Activated naive CD4-positive, alpha-beta T cell treated with anti-CD3 and anti-CD28 coated beads for 36 hours (primary cell): ENCODE results near the gene EXD3. TPM values are rescaled to one million over a fixed set of nuclear protein-coding genes. Genes with fewer than 3 reads are reported as not detected.
"Not testable (repeated sequence)": the region's sequence is repeated elsewhere in the genome, so short reads cannot be mapped to it uniquely, and the experiment has no call there.

Source experiments
- CTCF ChIA-PET: fragments of 350-600 bp; sonication (Branson Sonifier 250); formaldehyde crosslinking; loops from one replicate; lab custom pipeline; 2021; ENCODE audit warnings: antibody characterized with exemption; lab: Charles Lee
- DNase-seq: peaks from one replicate; pipeline ENCODE4 v3.0.0-alpha.2; 2020
- H3K27ac Mint-ChIP-seq: one replicate; pipeline ENCODE4 v1.8.0; 2021; ENCODE audit warnings: mild to moderate bottlenecking, mixed read lengths
- H3K27me3 Mint-ChIP-seq: one replicate; pipeline ENCODE4 v1.8.0; 2021; ENCODE audit warnings: low read depth, mixed read lengths
- H3K36me3 Mint-ChIP-seq: one replicate; pipeline ENCODE4 v1.8.0; 2021; ENCODE audit warnings: low read depth, mixed read lengths
- H3K4me1 Mint-ChIP-seq: one replicate; pipeline ENCODE4 v1.8.0; 2021; ENCODE audit warnings: low read depth, mixed read lengths
- H3K4me3 Mint-ChIP-seq: one replicate; pipeline ENCODE4 v1.8.0; 2021; ENCODE audit warnings: mild to moderate bottlenecking, moderate library complexity, mixed read lengths
- H3K9me3 Mint-ChIP-seq: one replicate; pipeline ENCODE4 v1.8.0; 2021; ENCODE audit warnings: mixed read lengths
- intact Hi-C: fragments of 100-400 bp; cut with micrococcal nuclease; formaldehyde crosslinking; loops from one replicate; pipeline ENCODE4 v1.15.1; 2023
- total RNA-seq, 2 experiments: library from RNA; stranded (reverse); gene quantifications; one replicate each; pipeline ENCODE4 v1.2.3, GENCODE V29; 2021

Gene EXD3
- total RNA-seq, 2 experiments from 2014 or later: 11.2 to 12.7 TPM

DNA sequence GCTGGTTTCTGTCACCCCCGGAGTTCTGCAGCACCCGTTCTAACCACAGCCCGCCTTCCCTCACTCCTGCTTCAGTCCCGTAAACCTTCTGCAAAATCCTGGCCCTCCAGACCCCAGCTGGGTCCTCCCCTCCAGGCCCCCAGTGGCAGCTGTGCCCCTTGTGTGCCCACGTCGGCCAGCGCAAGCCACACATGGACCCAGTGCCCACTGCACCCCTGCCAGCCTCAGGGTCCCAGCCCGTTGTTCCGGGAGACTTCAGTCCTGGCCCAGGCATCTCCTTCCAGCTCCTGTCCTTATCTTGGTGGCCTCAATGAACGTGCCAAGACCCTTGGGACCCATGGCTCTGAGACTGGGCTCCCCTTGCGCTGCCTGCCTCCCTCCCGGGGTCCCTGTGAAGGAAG lies 43.2 kb downstream of the EXD3 start:
- H3K36me3 Mint-ChIP-seq: no peaks in the 10 kb centered on the region
- no peaks in the 10 kb centered on the region for H3K4me1 Mint-ChIP-seq
- H3K4me3 Mint-ChIP-seq: no peak overlapping the region
- H3K9me3 Mint-ChIP-seq: no peaks in the 10 kb centered on the region
- DNase-seq: no peak
- H3K27me3 Mint-ChIP-seq: no peaks in the 10 kb centered on the region
- CTCF ChIA-PET: no interaction called here
- H3K27ac Mint-ChIP-seq: no peak overlapping the region
- intact Hi-C loops: no loop called here

- H3K27ac Mint-ChIP-seq, H3K36me3 Mint-ChIP-seq, DNase-seq, H3K4me1 Mint-ChIP-seq, intact Hi-C loops, CTCF ChIA-PET, H3K27me3 Mint-ChIP-seq, H3K9me3 Mint-ChIP-seq, H3K4me3 Mint-ChIP-seq: not testable (repeated sequence)
Measured at GRCh38 chr9:137378688-137379410, 44.1 kb downstream of the EXD3 start.

DNA sequence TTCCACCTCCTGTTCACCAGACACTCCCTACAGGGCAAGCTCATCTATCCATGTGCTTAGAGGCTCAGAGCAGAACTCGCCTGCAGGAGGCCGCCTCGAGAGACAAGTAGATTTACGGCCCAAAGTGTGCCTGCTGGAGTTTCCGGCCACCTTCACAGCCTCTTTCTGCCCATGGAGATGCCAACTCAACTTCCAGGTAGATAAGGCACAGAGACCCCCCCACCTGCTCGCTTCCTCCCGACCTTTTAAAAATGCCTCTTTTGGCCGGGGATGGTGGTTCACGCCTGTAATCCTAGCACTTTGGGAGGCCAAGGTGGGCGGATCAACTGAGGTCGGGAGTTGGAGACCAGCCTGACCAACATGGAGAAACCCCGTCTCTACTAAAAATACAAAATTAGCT lies 46.6 kb downstream of the EXD3 start:
- Mint-ChIP-seq H3K27ac (no peak overlapping the region), H3K9me3 (no peaks in the 10 kb centered on the region), H3K36me3 (no peaks in the 10 kb centered on the region), H3K27me3 (no peaks in the 10 kb centered on the region), H3K4me3 (no peak overlapping the region), H3K4me1 (no peaks in the 10 kb centered on the region)
- DNase-seq: no peak
- CTCF ChIA-PET: interaction anchor here (1.9 kb wide), 1 partner anchor 74 kb away, joined by 6 read pairs; the partner anchor contains the start of gene NRARP
- intact Hi-C loops: no loop called here

DNA sequence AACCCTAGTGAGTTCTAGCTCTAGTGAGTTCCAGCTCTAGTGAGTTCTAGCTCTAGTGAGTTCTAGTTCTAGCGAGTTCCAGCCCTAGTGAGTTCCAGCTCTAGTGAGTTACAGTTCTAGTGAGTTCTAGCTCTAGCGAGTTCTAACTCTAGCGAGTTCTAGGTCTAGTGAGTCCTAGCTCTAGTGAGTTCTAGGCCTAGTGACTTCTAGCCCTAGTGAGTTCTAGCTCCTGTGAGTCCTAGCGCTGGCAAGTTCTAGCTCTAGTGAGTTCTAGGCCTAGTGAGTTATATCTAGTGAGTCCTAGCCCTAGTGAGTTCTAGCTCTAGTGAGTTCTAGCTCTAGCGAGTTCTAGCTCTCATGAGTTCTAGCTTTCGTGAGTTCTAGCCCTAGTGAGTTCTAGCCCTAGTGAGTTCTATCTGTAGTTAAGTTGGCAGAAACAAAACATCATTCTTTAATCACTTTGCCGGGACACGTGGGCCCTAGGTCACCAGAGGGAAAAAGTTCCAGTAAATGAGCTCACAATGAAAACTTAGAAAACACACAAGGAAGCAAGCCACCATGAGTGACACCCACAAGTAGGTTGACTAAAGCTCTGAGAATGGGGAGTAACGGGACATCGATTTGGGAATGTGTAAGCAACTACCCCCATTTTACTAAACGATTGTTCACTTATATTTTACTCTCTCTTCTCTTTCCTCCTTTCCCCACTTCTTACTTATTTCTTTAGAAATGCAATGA lies 47.5 kb downstream of the EXD3 start:
- H3K4me3 Mint-ChIP-seq: no peak overlapping the region
- DNase-seq: no peak
- no peaks in the 10 kb centered on the region for H3K36me3 Mint-ChIP-seq
- no peaks in the 10 kb centered on the region for H3K4me1 Mint-ChIP-seq
- H3K27ac Mint-ChIP-seq: no peak overlapping the region
- no peaks in the 10 kb centered on the region for H3K9me3 Mint-ChIP-seq
- no peaks in the 10 kb centered on the region for H3K27me3 Mint-ChIP-seq
- intact Hi-C loops: no loop called here
- CTCF ChIA-PET: interaction anchor here (0.6 to 1.9 kb wide), 2 partner anchors 73 to 1555 kb away, joined by 4 to 6 read pairs; partner anchors contain the start of gene NRARP

GRCh38 chr9:137374131-137374845 lies 48.7 kb downstream of the EXD3 start:
- no peak for DNase-seq
- intact Hi-C loops: no loop called here
- Mint-ChIP-seq H3K27me3 (no peaks in the 10 kb centered on the region), H3K9me3 (no peaks in the 10 kb centered on the region), H3K27ac (no peak overlapping the region), H3K4me3 (no peak overlapping the region), H3K4me1 (no peaks in the 10 kb centered on the region), H3K36me3 (no peaks in the 10 kb centered on the region)
- CTCF ChIA-PET: interaction anchor here (1.9 kb wide), 1 partner anchor 72 kb away, joined by 6 read pairs; the partner anchor contains the start of gene NRARP

- no peaks in the 10 kb centered on the region for H3K36me3 Mint-ChIP-seq
- CTCF ChIA-PET: no interaction called here
- no peak for DNase-seq
Measured at GRCh38 chr9:137373611-137373980, 49.4 kb downstream of the EXD3 start.

GRCh38 chr9:137372693-137373610 lies 50.0 kb downstream of the EXD3 start:
- no peak for DNase-seq
- no peaks in the 10 kb centered on the region for H3K4me1 Mint-ChIP-seq
- H3K27ac Mint-ChIP-seq: no peak overlapping the region
- H3K9me3 Mint-ChIP-seq: no peaks in the 10 kb centered on the region
- intact Hi-C loops: no loop called here
- CTCF ChIA-PET: no interaction called here
- H3K27me3 Mint-ChIP-seq: no peaks in the 10 kb centered on the region
- no peak overlapping the region for H3K4me3 Mint-ChIP-seq
- no peaks in the 10 kb centered on the region for H3K36me3 Mint-ChIP-seq

More at GRCh38 chr9:137373611-137373980, 49.4 kb downstream of the EXD3 start:
- Mint-ChIP-seq H3K9me3 (no peaks in the 10 kb centered on the region), H3K4me1 (no peaks in the 10 kb centered on the region), H3K4me3 (no peak overlapping the region), H3K27me3 (no peaks in the 10 kb centered on the region), H3K27ac (no peak overlapping the region)
- intact Hi-C loops: no loop called here

DNA sequence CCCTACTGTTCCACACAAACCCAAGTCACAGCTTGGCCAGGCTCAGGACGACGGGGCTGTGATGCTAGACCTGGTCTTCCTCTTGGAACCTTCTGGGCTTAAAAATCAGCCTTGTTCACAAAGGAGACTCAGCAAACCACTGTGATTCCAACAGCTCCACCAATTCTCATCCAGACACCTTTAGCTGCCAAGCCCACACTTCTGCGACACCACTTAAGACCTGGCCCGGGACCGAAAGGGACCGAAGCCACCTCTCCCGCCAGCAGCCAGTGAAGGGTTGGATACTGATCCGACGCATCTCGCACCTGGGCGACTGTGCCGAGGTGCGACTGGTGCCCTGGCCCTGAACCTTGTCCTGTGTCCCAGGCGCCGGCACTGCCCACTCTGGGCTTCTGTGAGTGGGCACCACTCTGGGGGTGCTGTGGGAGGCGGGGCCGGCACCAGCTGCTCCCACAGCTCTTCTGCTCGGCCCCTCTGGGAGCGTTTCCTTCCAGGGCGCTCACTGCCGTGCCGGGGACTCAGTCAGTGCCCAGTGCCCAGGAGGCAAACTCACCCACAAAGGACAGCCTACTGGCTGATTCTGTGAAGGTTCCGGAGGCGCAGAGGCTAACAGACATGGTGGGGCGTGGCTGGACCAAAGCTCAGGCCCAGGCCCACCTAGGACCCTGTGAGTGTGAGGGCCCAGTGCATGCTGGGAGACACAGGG lies 50.9 kb downstream of the EXD3 start:
- DNase-seq: no peak
- H3K27ac Mint-ChIP-seq: no peak overlapping the region

GRCh38 chr9:137371521-137371941 lies 51.4 kb downstream of the EXD3 start:
- Mint-ChIP-seq H3K9me3 (no peaks in the 10 kb centered on the region), H3K36me3 (no peaks in the 10 kb centered on the region)

More for the DNA sequence above, 50.9 kb downstream of the EXD3 start:
- H3K27me3 Mint-ChIP-seq: no peaks in the 10 kb centered on the region
- no peaks in the 10 kb centered on the region for H3K36me3 Mint-ChIP-seq
- no peak overlapping the region for H3K4me3 Mint-ChIP-seq
- intact Hi-C loops: no loop called here
- CTCF ChIA-PET: no interaction called here
- H3K4me1 Mint-ChIP-seq: no peaks in the 10 kb centered on the region
- no peaks in the 10 kb centered on the region for H3K9me3 Mint-ChIP-seq

DNA sequence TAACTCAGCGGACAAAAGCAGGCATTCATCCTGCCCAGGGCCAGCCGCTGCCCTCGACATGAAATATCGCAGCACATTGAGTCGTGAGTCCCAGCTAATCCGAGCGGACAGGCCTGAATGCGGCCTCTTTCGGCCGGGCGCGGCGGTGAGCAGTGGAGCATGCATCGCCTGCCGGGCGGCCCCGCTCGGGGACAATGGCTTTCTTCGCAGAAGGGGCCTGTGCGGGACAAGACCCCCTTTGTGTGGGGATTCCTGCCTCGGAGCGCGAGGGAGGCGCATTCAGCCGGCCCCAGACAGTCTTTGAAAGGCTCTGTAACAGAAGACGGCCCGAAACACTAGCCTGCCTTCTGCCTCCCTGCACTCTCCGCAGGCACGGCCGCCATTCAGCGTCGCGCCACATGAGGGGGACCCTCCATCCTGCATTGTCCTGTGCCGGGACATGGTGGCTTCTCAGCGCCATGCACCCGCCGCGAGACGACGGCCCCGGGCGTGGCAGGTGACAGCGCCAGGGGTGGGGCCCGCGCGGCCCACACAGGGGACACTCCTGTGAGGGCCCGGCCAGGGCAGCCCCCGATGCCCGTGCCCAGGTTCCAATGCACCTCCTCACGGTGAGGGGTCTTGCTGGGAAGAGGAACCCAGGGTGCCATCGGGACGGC lies 52.0 kb downstream of the EXD3 start:
- no peak for DNase-seq
- no peaks in the 10 kb centered on the region for H3K36me3 Mint-ChIP-seq
- H3K9me3 Mint-ChIP-seq: no peaks in the 10 kb centered on the region
- no peak overlapping the region for H3K27ac Mint-ChIP-seq
- no peaks in the 10 kb centered on the region for H3K4me1 Mint-ChIP-seq
- H3K27me3 Mint-ChIP-seq: no peaks in the 10 kb centered on the region
- H3K4me3 Mint-ChIP-seq: no peak overlapping the region
- intact Hi-C loops: no loop called here
- CTCF ChIA-PET: no interaction called here

More at GRCh38 chr9:137371521-137371941, 51.4 kb downstream of the EXD3 start:
- Mint-ChIP-seq H3K27ac (no peak overlapping the region), H3K4me1 (no peaks in the 10 kb centered on the region), H3K27me3 (no peaks in the 10 kb centered on the region), H3K4me3 (no peak overlapping the region)
- intact Hi-C loops: no loop called here
- DNase-seq: no peak
- CTCF ChIA-PET: no interaction called here
